Peyer's patch (tissue), 4 donors: ENCODE measurements around the gene WNT6.

Experiments used
- CTCF ChIP-seq, 6 experiments: fragments of 450-650 bp in 4 of 6; fragments of 200-600 bp in 2 of 6; sonication (generic) in 1 of 6; IDR thresholded peaks; one replicate each; pipeline ENCODE4 v1.5.1; 2017 to 2019; ENCODE audit warnings: antibody characterized with exemption in 6 of 6, mild to moderate bottlenecking in 3 of 6, moderate library complexity in 1 of 6
- POLR2A ChIP-seq, 2 donors: fragments of 450-650 bp; IDR thresholded peaks; one replicate each; pipeline ENCODE4 v1.5.1; 2017; ENCODE audit warnings: antibody characterized with exemption in 2 of 2, mild to moderate bottlenecking in 2 of 2, moderate library complexity in 2 of 2

GRCh38 chr2:218824004-218824403 is 35.6 kb upstream of the WNT6 start:
- TF ChIP-seq CTCF (IDR thresholded peaks at IDR 0.05) = no peak
- no peak for TF ChIP-seq POLR2A (IDR thresholded peaks at IDR 0.05)
